Activated CD4-positive, alpha-beta T cell treated with anti-CD3 and anti-CD28 coated beads for 48 hours (primary cell): ENCODE data around the gene FBXL13.
"Not testable (repeated sequence)": the region's sequence is repeated elsewhere in the genome, so short reads cannot be mapped to it uniquely, and the experiment has no call there.

Experiments
- DNase-seq: peaks from one replicate; pipeline ENCODE4 v3.0.0-alpha.2; 2020

FBXL13 gene

GRCh38 chr7:103078226-103078625 lies 3.6 kb upstream of the FBXL13 start:
- not testable (repeated sequence) for DNase-seq

DNA sequence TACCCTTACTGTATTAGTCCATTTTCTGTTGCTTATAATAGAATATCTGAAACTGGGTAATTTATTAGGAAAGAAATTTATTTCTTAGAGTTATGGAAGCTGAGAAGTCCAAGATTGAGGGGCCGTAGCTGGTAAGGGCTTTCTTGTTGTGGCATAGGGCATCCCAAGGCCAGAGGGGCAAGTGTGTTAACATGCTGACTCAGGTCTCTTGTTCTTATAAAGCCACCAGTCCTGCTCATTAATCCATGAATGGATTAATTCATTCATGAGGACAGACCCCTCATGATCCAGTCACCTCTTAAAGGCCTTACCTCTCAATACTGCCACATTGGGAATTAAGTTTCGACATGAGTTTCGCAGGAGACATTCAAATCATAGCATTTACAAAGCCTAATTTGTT lies 2.7 kb upstream of the FBXL13 start:
- DNase-seq = no peak

DNA sequence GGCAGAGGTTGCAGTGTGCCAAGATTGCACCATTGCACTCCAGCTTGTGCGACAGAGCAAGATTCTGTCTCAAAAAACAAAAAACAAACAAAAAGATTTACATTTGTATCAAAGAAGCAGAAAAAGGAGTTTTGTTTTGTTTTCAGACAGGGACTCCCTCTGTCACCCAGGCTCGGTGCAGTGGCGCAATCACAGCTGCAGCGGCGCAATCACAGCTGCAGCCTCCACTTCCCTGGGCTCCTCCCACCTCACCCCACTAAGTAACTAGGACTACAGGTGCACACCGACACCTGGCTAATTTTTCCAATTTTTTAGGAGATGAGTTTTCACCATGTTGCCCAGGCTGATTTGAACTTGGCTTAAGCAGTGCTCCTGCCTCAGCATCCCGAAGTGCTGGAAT lies 2.2 kb upstream of the FBXL13 start:
- DNase-seq = no peak

- DNase-seq = peak; percentile 85
Measured at GRCh38 chr7:103075337-103075918, 832 bp upstream of the FBXL13 start.

DNA sequence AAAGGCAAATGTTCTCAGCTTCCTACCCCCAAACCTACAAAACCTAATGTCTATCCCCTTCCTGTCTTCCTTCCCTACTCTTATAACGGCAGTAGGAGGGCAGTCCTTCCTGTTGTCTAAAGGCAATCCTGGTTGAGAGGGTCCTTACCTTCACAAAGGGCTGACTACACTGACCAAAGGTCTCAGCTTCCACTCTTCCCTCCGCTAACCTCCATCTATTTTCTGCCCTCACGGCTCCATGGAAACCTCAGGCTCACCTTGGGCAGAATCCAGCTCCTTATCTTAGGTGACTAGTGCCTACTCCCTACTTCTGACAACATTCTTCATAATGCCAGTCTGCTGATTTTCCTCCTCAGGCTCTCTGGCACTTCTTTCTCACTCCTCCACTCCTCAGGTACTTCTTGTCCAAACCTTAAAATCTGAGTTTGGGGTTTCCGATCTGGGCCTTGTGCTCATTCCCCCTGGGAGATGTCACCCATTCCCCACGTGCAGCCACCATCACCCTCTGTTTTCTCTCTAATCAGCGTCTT lies 542 bp downstream of the FBXL13 start:
- DNase-seq = no peak

- no peak for DNase-seq
Measured at GRCh38 chr7:103071000-103071399, 3.6 kb downstream of the FBXL13 start.

DNA sequence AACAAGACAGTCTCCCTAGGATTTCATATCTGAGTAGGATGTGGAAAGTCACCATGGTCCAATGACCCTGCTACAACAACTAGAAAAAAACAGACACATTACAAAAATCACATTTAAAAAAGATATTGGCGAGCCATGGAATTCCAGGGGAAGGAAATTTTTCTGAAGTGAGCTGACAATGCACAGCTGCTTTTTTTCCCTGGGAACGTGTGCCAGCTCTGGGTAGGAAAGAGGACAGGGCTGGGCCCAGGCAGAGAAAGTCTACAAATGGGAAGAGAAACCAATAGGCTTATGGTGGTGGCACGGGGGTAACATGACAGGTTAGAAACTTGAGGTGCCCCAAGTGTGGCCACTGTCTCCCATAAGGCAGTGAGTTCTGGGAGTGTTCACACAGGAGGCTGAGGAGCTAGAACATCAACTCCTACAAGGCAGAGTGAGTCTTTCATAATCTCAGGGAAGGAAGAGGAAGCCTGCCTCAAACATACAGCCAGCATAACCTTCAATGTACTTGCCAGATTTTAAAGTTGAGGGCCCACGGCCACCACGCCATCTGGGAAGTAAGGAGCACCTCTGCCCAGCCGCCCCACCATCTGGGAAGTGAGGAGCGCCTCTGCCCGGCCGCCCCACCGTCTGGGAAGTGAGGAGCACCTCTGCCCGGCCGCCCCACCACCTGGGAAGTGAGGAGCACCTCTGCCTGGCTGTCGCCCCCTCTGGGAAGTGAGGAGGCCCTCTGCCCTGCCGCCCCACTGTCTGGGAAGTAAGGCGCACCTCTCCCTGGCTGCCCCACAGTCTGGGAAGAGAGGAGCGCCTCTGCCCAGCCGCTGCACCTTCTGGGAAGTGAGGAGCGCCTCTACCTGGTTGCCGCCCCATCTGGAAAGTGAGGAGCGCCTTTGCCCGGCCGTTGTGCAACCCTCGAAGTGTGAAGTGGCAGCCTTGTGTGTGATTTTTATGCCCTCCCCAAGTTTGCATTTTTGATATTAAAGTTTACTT lies 5.9 kb downstream of the FBXL13 start:
- DNase-seq = no peak

DNA sequence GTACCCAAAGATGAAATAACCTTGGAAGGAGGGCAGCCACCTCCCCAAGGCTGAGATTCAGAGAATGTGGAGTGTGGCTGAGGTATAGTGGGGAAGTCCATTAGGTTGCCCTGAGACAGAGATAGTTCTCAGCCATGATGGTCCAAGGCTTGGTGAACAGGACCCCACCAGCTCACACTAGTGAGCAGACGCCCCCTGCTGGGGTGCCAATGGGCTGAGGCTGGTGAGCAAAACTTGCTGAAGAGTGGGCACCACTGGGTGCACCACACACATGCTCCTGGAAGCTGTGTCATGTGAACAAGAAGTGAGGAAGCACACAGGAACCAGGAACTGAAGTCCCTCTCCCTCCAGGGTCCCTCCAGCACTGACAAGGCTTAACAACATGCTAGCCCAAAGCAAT lies 8.9 kb downstream of the FBXL13 start:
- peak; percentile 68 for DNase-seq

GRCh38 chr7:103063895-103064294 lies 10.7 kb downstream of the FBXL13 start:
- no peak for DNase-seq

GRCh38 chr7:103059471-103059870 lies 15.1 kb downstream of the FBXL13 start:
- no peak for DNase-seq

- DNase-seq = no peak
Measured at GRCh38 chr7:103058122-103058521, 16.5 kb downstream of the FBXL13 start.

GRCh38 chr7:103056006-103056405 lies 18.6 kb downstream of the FBXL13 start:
- DNase-seq = not testable (repeated sequence)

- DNase-seq = no peak
Measured at GRCh38 chr7:103051519-103051918, 23.1 kb downstream of the FBXL13 start.

DNA sequence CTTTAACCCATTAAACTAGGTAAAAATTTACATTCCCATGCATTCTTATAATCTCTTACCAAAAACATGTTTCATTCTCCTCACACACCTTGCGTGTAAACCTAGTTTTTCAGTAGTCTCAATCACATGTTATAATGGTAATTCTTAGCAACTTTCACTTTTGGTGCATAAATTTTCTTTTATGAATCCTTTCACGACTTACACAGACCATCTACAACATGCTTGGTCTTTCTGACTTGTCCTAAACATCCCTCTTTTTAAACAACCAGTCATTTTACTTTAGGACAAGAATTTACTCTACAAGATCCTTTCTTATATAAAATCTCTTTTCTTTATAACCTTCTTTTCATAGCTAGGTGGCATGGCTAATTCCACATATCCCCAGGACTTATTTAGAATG lies 25.8 kb downstream of the FBXL13 start:
- DNase-seq = no peak

GRCh38 chr7:103041815-103042214 lies 32.8 kb downstream of the FBXL13 start:
- not testable (repeated sequence) for DNase-seq

DNA sequence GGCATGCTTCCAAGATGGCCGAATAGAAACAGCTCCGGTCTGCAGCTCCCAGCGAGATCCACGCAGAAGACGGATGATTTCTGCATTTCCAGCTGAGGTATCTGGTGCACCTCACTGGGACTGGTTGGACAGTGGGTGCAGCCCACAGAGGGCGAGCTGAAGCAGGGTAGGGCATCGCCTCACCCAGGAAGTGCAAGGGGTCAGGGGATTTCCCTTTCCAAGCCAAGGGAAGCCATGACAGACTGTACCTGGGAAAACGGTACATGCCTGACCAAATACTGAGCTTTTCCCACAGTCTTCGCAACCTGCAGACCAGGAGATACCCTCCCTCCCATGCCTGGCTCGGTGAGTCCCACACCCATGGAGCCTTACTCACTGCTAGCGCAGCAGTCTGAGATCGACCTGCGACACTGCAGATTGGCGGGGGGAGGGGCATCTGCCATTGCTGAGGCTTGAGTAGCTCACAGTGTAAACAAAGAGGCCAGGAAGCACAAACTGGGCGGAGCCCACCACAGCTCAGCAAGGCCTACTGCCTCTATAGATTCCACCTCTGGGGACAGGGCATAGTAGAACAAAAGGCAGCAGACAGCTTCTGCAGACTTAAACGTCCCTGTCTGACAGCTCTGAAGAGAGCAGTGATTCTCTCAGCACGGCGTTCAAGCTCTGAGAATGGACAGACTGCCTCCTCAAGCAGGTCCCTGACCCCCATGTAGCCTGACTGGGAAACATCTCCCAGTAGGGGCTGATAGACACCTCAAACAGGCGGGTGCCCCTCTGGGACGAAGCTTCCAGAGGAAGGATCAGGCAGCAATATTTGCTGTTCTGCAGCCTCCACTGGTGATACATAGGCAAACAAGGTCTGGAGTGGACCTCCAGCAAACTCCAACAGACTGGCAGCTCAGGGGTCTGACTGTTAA lies 36.5 kb downstream of the FBXL13 start:
- DNase-seq = not testable (repeated sequence)

DNA sequence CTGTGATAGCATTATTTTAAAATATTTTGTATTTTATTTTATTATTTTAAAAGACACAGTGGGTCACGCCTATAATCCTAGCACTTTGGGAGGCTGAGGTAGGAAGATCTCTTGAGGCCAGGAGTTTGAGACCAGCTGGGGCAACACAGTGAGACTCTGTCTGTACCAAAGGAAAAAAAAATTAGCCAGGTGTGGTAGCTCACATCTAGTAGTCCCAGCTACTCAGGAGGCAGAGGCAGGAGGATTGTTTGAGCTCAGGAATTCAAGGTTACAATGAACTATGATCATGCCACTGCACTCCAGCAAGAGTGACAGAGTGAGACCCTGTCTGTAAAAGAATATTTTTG lies 37.1 kb downstream of the FBXL13 start:
- DNase-seq = no peak

DNA sequence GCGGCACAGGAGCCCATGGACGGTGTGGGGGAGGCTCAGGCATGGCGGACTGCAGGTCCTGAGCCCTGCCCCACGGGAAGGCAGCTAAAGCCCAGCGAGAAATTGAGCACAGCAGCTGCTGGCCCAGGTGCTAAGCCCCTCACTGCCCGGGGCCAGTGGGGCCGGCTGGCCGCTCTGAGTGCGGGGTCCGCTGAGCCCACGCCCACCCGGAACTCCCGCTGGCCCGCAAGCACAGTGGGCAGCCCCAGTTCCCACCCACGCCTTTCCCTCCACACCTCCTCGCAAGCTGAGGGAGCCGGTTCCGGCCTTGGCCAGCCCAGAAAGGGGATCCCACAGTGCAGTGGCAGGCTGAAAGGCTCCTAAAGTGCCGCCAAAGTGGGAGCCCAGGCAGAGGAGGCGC lies 40.3 kb downstream of the FBXL13 start:
- not testable (repeated sequence) for DNase-seq

DNA sequence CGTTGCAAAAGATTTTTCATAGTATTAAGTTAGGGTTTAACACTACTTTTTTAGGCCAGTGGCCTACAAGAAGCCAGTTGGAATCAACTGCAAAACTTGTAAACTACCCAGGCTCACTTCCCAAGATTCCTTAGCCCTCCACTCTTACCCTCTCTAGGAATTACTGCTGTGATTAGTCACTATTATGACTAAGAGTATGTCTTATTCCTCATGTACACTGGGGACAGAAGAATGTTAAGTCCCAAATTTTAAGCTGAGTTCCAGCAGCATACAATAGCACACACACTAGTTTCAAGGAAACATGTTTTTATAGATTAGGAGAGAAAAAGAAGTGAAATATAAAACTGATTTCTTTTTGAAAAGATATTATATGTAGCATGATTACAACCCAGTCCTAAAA lies 42.8 kb downstream of the FBXL13 start:
- no peak for DNase-seq

DNA sequence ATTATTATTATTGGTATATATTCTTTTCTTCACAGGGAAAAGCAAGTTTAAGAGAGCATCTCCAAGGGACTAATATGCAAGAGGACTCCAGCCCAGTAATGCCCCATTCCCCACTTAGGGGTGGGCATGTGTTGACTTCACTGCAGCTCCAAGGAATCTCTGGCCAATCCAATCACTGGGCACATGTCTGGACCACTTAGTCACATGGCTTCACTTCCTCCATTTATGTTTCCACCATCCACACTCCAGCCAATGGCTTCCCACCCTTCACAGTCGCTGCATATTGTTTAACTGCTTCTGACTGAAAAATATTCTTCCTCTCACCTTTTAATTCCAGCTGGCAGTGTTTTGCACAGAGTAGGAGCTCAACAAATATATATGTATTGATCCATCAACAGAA lies 43.6 kb downstream of the FBXL13 start:
- DNase-seq = no peak

DNA sequence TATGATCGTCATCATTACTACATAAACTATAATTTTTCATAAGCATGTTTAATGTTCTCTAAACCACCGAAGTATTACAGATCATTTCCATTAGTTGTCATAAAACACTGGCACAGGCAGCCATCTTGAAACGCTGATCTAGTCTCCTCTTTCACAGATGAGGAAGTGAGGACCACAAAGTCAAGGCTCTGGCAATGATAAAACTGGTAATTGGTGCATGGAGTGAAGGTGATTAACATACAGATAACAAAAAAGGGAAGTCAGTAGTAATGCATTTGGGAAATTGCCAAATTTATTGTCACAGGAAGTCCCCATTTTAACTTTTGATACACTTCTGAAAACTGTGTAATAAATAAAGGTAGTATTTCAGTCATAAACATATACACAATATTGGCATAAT lies 49.3 kb downstream of the FBXL13 start:
- DNase-seq = no peak

- DNase-seq = not testable (repeated sequence)
Measured at GRCh38 chr7:103023578-103023977, 51.0 kb downstream of the FBXL13 start.

GRCh38 chr7:103021490-103021889 lies 53.1 kb downstream of the FBXL13 start:
- DNase-seq = not testable (repeated sequence)
